Mesothelial cell of epicardium (in vitro differentiated cells): ENCODE results near the gene CLSTN2. TPM values are rescaled to one million over a fixed set of nuclear protein-coding genes. Genes with fewer than 3 reads are reported as not detected.

ENCODE experiments used
- DNase-seq, 2 experiments: peaks; one replicate each; pipeline ENCODE4 v3.0.0; 2021; ENCODE audit warnings: low spot score in 2 of 2; ENCODE audit not compliant: unreplicated experiment in 2 of 2
- H3K27ac Mint-ChIP-seq: 2 replicates; pipeline ENCODE4 v1.8.0; 2021; ENCODE audit warnings: mixed read lengths
- H3K27me3 Mint-ChIP-seq: 2 replicates; pipeline ENCODE4 v1.8.0; 2021; ENCODE audit warnings: low read depth, mixed read lengths
- H3K36me3 Mint-ChIP-seq: 2 replicates; pipeline ENCODE4 v1.8.0; 2021; ENCODE audit warnings: mixed read lengths
- H3K4me1 Mint-ChIP-seq: 2 replicates; pipeline ENCODE4 v1.8.0; 2021; ENCODE audit warnings: mixed read lengths
- H3K4me3 Mint-ChIP-seq: 2 replicates; pipeline ENCODE4 v1.8.0; 2021; ENCODE audit warnings: mild to moderate bottlenecking, moderate library complexity, mixed read lengths
- H3K9me3 Mint-ChIP-seq: 2 replicates; pipeline ENCODE4 v1.8.0; 2021; ENCODE audit warnings: mixed read lengths
- total RNA-seq: library from RNA; stranded (reverse); gene quantifications from 3 replicates; pipeline ENCODE4 v1.2.1, GENCODE V29; 2021
- TF ChIP-seq, protein P1 (sequence below): fragments of 200-600 bp; sonication (generic); IDR thresholded peaks from one replicate; pipeline ENCODE4 v1.5.0; 2021; ENCODE audit warnings: antibody characterized with exemption; ENCODE audit not compliant: unreplicated experiment

The CLSTN2 gene
- total RNA-seq, 1 donor from 2014 or later, result 18.2 TPM

DNA sequence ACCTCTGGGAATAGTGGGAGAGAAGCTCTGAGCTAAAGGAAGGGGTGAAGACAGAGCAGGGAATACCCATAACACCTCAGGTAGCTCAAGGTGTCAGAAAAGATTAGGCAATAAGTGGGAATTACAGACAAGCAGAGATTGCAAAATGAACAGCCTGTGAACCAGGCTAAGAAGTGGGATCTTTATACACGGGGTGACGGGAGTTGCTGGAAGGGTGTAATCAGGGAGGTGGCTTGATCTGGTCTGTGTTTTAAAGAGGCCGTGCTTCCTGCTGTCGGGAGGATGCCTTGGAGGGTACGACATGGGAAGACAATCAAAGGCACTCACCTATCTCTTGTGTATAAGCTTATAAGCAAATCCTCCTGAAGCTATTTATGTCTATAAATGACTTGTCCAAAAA is 216.3 kb downstream of the CLSTN2 start:
- no peak overlapping the region for H3K4me3 Mint-ChIP-seq
- H3K4me1 Mint-ChIP-seq, result no peaks in the 10 kb centered on the region
- H3K9me3 Mint-ChIP-seq, result no peaks in the 10 kb centered on the region
- H3K27ac Mint-ChIP-seq, result no peak overlapping the region
- peaks cover 24% of the 10 kb centered on the region for H3K27me3 Mint-ChIP-seq
- no peak for DNase-seq
- TF ChIP-seq, protein P1, sequence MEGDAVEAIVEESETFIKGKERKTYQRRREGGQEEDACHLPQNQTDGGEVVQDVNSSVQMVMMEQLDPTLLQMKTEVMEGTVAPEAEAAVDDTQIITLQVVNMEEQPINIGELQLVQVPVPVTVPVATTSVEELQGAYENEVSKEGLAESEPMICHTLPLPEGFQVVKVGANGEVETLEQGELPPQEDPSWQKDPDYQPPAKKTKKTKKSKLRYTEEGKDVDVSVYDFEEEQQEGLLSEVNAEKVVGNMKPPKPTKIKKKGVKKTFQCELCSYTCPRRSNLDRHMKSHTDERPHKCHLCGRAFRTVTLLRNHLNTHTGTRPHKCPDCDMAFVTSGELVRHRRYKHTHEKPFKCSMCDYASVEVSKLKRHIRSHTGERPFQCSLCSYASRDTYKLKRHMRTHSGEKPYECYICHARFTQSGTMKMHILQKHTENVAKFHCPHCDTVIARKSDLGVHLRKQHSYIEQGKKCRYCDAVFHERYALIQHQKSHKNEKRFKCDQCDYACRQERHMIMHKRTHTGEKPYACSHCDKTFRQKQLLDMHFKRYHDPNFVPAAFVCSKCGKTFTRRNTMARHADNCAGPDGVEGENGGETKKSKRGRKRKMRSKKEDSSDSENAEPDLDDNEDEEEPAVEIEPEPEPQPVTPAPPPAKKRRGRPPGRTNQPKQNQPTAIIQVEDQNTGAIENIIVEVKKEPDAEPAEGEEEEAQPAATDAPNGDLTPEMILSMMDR, result no peak
- H3K36me3 Mint-ChIP-seq, result no peaks in the 10 kb centered on the region

DNA sequence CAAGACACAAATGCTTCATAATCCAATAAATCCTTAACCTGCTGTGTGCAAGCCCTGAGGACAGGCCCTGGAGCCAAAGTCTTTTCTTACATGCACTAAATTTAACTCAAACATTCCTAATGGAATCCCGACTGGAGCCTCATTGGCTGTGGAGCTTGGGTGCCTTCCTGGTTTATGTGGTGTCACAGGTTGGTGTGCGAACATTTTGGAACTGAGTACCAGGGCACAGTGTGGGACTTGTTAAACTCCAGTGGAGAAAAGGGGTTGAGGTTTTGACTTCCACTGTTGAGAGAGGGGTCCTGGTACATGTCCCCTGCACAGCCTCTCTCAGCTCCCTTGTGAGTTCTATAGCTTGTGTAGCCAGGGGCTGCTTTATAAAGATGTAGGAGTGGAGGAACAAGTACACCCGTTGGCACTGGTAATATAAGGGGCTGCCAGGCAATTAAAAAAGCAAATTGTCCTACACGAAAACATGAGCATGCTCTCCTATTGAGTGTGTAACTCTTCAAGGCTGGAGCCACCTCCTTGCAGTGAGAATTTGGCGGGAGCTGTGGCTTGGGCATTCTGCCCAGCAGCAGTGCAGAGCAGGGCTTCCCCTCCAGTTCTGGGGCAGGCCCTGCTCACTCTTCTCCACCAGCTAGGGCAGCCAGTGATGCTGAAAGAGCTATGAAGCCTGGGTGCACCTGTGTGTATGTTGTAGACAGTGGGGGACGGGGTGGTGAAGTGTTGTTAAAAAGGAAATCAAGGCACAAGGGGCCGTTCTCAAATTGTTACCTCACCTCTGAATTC is 218.1 kb downstream of the CLSTN2 start:
- TF ChIP-seq, protein P1, result no peak
- H3K36me3 Mint-ChIP-seq, result no peaks in the 10 kb centered on the region
- peaks cover 4% of the 10 kb centered on the region for H3K9me3 Mint-ChIP-seq
- DNase-seq, result no peak
- peaks cover 17% of the 10 kb centered on the region for H3K27me3 Mint-ChIP-seq
- H3K27ac Mint-ChIP-seq, result no peak overlapping the region
- no peaks in the 10 kb centered on the region for H3K4me1 Mint-ChIP-seq
- H3K4me3 Mint-ChIP-seq, result no peak overlapping the region

DNA sequence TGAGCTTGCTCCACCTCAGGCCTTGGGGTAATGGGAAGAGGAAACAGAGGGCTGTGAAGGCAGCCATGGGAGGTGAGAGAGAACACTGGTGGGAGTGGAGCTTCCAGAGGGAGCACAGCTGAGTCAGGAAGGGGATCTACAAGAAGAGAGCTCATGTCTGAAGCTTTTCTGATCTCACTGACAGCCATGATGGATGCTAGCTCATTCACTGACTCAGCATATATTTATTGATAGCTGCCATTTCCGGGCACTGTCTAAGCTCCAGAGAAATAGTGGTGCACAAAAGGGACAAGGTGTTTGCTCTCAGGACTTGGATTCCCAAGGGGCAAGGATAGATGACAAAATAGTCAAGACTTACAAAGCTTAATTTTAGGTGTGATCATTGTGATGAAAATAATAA is 218.8 kb downstream of the CLSTN2 start:
- no peak for DNase-seq
- Mint-ChIP-seq H3K36me3 (no peaks in the 10 kb centered on the region), H3K9me3 (peaks cover 9% of the 10 kb centered on the region), H3K27me3 (peaks cover 11% of the 10 kb centered on the region), H3K4me1 (no peaks in the 10 kb centered on the region), H3K4me3 (no peak overlapping the region), H3K27ac (no peak overlapping the region)
- TF ChIP-seq, protein P1, result no peak

DNA sequence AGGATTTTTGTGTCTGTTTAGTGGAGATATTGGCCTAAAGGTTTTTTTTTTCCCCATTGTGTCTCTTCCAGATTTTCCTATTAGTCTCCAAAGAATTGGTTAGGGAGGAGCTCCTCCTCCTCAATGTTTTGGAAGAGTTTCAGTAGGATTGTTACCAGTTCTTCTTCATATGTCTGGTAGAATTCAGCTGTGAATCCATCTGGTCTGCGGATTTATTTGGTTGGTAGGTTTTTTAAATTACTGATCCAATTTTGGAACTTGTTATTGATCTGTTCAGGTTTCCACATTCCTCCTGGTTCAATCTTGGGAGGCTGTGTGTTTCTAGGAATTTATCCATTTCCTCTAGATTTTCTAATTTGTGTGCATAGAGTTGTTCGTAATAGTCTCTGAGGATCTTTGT is 222.2 kb downstream of the CLSTN2 start:
- DNase-seq, result no peak
- TF ChIP-seq, protein P1, result no peak
- peaks cover 5% of the 10 kb centered on the region for H3K27me3 Mint-ChIP-seq
- H3K27ac Mint-ChIP-seq, result no peak overlapping the region
- H3K4me1 Mint-ChIP-seq, result peaks cover 8% of the 10 kb centered on the region
- no peak overlapping the region for H3K4me3 Mint-ChIP-seq
- no peaks in the 10 kb centered on the region for H3K36me3 Mint-ChIP-seq
- H3K9me3 Mint-ChIP-seq, result peaks cover 14% of the 10 kb centered on the region

DNA sequence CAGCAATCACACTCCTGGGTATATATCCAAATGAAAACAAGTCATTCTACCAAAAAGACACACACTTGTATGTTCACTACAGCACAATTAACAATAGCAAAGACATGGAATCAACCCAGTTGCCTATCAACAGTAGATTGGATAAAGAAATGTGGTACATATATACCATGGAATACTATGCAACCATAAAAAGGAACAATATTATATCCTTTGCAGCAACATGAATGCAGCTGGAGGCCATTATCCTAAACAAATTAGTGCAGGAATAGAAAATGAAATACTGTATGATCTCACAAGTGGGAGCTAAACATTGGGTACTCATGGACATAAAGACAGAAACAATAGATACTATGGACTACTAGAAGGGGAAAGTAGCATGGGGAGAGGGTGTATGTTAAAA is 224.7 kb downstream of the CLSTN2 start:
- Mint-ChIP-seq H3K4me3 (no peak overlapping the region), H3K27ac (no peak overlapping the region), H3K9me3 (peaks cover 14% of the 10 kb centered on the region), H3K27me3 (peaks cover 6% of the 10 kb centered on the region), H3K4me1 (peaks cover 14% of the 10 kb centered on the region), H3K36me3 (no peaks in the 10 kb centered on the region)
- TF ChIP-seq, protein P1, result no peak
- DNase-seq, result no peak
